Measurements from ENCODE around the gene TNFSF9. TPM values are rescaled to one million over a fixed set of nuclear protein-coding genes. Genes with fewer than 3 reads are reported as not detected.

Gene TNFSF9
- 1 to 10 TPM in 1 of 2 donors, under 1 TPM in 1; 0.27 to 1.8 TPM for total RNA-seq

DNA sequence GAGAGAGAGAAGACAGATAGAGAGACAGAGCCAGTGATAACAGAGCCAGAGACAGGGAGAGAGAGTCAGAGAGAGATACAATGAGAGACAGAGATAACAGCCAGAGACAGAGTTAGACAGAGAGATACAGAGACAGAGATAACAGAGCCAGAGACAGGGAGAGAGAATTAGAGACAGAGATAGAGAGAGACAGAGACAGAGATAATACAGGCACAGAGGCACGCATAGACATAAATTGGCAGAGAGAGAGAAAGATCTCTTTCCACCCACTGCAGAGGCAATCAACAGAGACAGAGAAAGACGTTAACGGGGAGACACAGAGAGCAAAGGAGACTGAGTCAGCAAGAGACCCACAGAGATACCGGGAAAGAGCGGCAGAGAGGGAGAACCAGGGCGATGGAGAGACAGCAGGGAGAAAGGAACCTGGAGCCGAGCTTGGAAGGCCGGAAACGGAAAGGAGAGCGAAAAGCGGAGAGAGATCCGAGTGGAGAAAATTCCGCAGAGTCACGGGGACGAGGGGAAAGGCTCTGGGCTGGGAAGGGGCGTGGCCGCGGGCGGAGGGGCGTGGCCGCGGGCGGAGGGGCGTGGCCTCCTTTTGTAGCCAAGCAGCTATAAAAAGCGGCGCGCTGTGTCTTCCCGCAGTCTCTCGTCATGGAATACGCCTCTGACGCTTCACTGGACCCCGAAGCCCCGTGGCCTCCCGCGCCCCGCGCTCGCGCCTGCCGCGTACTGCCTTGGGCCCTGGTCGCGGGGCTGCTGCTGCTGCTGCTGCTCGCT is at the start of gene TNFSF9:
TNFSF9 (plus strand) TSS at position 641 of the 777 bp plus-strand sequence; CDS start at position 652, 11 bp downstream.
- Histone ChIP-seq H3K27ac (no peak within 1 kb of the TSS), H3K4me3 (peak within 1 kb of the TSS; percentile 75), H3K4me1 (ENCODE audit: control insufficient read depth in 1 of 2, low read depth in 2 of 2) (peaks cover 0 to 17% of the 10 kb centered on the region in 2 donors), H3K36me3 (no peaks in the 10 kb centered on the region), H3K9me3 (no peaks in the 10 kb centered on the region), H3K27me3 (replicated peaks; ENCODE audit: insufficient read depth) (no peaks in the 10 kb centered on the region)
- ATAC-seq (ENCODE audit: insufficient number of reproducible peaks, low FRiP score, low read depth) (peak; percentile 68), DNase-seq (ENCODE audit: low spot score) (peak; percentile 38)
- TF ChIP-seq, protein P1, sequence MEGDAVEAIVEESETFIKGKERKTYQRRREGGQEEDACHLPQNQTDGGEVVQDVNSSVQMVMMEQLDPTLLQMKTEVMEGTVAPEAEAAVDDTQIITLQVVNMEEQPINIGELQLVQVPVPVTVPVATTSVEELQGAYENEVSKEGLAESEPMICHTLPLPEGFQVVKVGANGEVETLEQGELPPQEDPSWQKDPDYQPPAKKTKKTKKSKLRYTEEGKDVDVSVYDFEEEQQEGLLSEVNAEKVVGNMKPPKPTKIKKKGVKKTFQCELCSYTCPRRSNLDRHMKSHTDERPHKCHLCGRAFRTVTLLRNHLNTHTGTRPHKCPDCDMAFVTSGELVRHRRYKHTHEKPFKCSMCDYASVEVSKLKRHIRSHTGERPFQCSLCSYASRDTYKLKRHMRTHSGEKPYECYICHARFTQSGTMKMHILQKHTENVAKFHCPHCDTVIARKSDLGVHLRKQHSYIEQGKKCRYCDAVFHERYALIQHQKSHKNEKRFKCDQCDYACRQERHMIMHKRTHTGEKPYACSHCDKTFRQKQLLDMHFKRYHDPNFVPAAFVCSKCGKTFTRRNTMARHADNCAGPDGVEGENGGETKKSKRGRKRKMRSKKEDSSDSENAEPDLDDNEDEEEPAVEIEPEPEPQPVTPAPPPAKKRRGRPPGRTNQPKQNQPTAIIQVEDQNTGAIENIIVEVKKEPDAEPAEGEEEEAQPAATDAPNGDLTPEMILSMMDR (IDR thresholded peaks at IDR 0.05): no peak

DNA sequence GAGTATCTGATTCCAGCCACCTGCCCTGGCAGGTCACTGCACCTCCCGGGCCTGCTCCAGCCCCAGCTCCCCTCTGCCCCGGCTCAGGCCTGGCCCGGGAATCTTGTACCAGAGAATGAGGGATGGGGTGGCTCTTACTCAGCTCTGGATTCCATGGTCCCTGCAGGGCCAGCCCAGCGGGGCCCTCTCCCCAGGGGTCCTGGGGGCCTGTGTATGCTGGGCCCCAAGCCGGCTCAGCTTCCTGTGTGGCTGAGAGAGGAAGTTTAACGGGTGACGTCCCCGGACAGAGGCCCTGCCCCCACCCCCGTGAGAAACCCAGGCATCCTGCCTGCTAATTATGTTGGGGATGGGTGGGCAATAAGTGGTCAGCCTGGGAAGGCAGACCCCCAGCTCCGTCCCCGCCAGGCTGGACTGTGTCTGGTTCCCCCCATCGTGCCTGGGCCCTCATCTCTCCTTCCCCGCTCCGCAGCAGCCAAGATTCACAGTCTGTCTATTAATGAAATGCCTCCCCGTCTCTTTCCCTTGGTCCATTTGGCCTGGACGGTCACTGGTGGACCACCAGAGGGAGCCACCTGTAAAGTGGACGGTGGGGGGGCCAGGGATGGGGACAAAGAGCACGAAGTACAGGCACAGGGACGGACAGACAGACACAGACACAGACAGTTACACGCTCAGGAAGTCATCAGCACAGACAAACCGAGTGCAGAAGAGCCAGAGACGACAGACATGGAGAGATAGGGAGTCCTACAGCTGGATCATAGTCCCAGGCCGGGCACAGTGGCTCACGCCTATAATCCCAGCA is 49.1 kb upstream of the TNFSF9 start, which contains the start of gene DENND1C:
DENND1C (minus strand) TSS at position 247 of the 802 bp plus-strand sequence; CDS start at position 155, 92 bp downstream.
- ATAC-seq (ENCODE audit: insufficient number of reproducible peaks, low FRiP score, low read depth) (no peak), DNase-seq (ENCODE audit: low spot score) (no peak)
- no peaks in the 10 kb centered on the region for H3K27me3 ChIP-seq (replicated peaks; ENCODE audit: insufficient read depth)
- H3K4me3 ChIP-seq: peak within 1 kb of the TSS; percentile 59
- no peaks in the 10 kb centered on the region for H3K9me3 ChIP-seq
- peaks cover 0 to under 1% of the 10 kb centered on the region in 2 donors for H3K4me1 ChIP-seq (ENCODE audit: control insufficient read depth in 1 of 2, low read depth in 2 of 2)
- H3K27ac ChIP-seq: no peak within 1 kb of the TSS
- no peaks in the 10 kb centered on the region for H3K36me3 ChIP-seq
- TF ChIP-seq, protein P1 (IDR thresholded peaks at IDR 0.05): no peak

- no peaks in the 10 kb centered on the region for H3K36me3 ChIP-seq
- no peak overlapping the region for H3K4me3 ChIP-seq
- DNase-seq (ENCODE audit: low spot score) (no peak), ATAC-seq (ENCODE audit: insufficient number of reproducible peaks, low FRiP score, low read depth) (no peak)
- H3K27ac ChIP-seq: no peak overlapping the region
- no peaks in the 10 kb centered on the region for H3K9me3 ChIP-seq
- no peaks in the 10 kb centered on the region for H3K27me3 ChIP-seq (replicated peaks; ENCODE audit: insufficient read depth)
- TF ChIP-seq, protein P1 (IDR thresholded peaks at IDR 0.05): no peak
- no peaks in the 10 kb centered on the region for H3K4me1 ChIP-seq (ENCODE audit: control insufficient read depth in 1 of 2, low read depth in 2 of 2)
Measured at GRCh38 chr19:6482343-6482686, 48.5 kb upstream of the TNFSF9 start.

GRCh38 chr19:6483235-6483634 is 47.6 kb upstream of the TNFSF9 start:
- H3K27me3 ChIP-seq (replicated peaks; ENCODE audit: insufficient read depth): no peaks in the 10 kb centered on the region
- TF ChIP-seq, protein P1 (IDR thresholded peaks at IDR 0.05): no peak
- no peaks in the 10 kb centered on the region for H3K36me3 ChIP-seq
- H3K4me1 ChIP-seq (ENCODE audit: control insufficient read depth in 1 of 2, low read depth in 2 of 2): no peaks in the 10 kb centered on the region
- no peak overlapping the region for H3K27ac ChIP-seq
- no peak for ATAC-seq (ENCODE audit: insufficient number of reproducible peaks, low FRiP score, low read depth)
- no peaks in the 10 kb centered on the region for H3K9me3 ChIP-seq
- no peak overlapping the region for H3K4me3 ChIP-seq
- DNase-seq (ENCODE audit: low spot score): no peak

DNA sequence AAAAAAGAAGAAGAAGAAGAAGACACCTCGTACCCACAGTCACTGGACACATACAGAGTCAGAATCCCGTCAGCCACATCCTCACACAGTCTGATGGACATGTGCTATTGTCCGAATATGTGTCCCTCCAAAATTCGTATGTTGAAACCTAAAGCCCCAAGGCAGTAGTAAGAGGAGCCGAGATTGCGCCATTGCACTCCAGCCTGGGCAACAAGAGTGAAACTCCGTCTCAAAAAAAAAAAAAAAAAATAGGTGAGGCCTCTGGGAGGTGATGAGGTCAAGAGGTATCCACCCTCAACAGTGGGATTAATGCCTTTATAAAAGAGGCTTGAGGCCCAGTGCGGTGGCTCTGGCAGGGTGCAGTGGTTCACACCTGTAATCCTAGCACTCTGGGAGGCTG is 46.6 kb upstream of the TNFSF9 start:
- no peak overlapping the region for H3K27ac ChIP-seq
- H3K9me3 ChIP-seq: no peaks in the 10 kb centered on the region
- H3K36me3 ChIP-seq: no peaks in the 10 kb centered on the region
- no peak for ATAC-seq (ENCODE audit: insufficient number of reproducible peaks, low FRiP score, low read depth)
- H3K4me1 ChIP-seq (ENCODE audit: control insufficient read depth in 1 of 2, low read depth in 2 of 2): no peaks in the 10 kb centered on the region
- DNase-seq (ENCODE audit: low spot score): no peak
- no peak overlapping the region for H3K4me3 ChIP-seq
- no peaks in the 10 kb centered on the region for H3K27me3 ChIP-seq (replicated peaks; ENCODE audit: insufficient read depth)
- TF ChIP-seq, protein P1 (IDR thresholded peaks at IDR 0.05): no peak
